ENCODE measurements around the gene PRKAA2.

DNA sequence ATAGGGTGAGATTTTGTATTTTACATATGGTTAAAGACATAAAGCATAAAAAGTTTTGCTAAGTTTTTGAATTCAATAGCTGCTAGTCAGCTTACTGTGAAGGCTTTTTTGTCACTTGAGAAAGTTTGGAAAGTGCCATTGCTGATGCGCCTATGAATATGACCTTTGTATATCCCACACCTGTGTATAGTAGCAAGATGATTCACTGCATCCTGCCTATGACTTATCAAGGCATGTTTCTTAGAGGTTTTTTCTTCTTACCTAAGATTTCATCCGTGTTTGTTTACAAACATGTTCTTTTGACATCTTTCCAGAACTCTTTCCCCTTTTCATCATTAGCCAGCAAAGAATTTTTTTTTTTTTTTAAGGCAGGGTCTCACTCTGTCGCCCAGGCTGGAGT, 51.5 kb downstream of the PRKAA2 start:
- TF ChIP-seq, protein P1, sequence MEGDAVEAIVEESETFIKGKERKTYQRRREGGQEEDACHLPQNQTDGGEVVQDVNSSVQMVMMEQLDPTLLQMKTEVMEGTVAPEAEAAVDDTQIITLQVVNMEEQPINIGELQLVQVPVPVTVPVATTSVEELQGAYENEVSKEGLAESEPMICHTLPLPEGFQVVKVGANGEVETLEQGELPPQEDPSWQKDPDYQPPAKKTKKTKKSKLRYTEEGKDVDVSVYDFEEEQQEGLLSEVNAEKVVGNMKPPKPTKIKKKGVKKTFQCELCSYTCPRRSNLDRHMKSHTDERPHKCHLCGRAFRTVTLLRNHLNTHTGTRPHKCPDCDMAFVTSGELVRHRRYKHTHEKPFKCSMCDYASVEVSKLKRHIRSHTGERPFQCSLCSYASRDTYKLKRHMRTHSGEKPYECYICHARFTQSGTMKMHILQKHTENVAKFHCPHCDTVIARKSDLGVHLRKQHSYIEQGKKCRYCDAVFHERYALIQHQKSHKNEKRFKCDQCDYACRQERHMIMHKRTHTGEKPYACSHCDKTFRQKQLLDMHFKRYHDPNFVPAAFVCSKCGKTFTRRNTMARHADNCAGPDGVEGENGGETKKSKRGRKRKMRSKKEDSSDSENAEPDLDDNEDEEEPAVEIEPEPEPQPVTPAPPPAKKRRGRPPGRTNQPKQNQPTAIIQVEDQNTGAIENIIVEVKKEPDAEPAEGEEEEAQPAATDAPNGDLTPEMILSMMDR (CRISPR knock-in tag; IDR thresholded peaks at IDR 0.05), result no peak
- TF ChIP-seq XRCC5 (optimal IDR thresholded peaks at IDR 0.05; ENCODE audit: low read length) (no peak), FOXK2 (IDR thresholded peaks at IDR 0.05) (no peak)

Data from HepG2 (cell line).